ENCODE results near the gene LRRK1. TPM values are rescaled to one million over a fixed set of nuclear protein-coding genes. Genes with fewer than 3 reads are reported as not detected.

The LRRK1 gene
- total RNA-seq, 1 donor from 2014 or later = 6.6 TPM

GRCh38 chr15:101003081-101003480 lies 83.9 kb downstream of the LRRK1 start:
- DNase-seq (ENCODE audit: low read depth) = no peak

GRCh38 chr15:101003706-101004105 lies 84.5 kb downstream of the LRRK1 start:
- H3K4me3 ChIP-seq (ENCODE audit: low read depth, low read length) = no peak overlapping the region
- H3K27me3 ChIP-seq (ENCODE audit: control insufficient read depth, insufficient read depth, low read length) = no peaks in the 10 kb centered on the region
- DNase-seq (ENCODE audit: low read depth) = no peak
- no peak for TF ChIP-seq CTCF (IDR thresholded peaks at IDR 0.05; ENCODE audit: insufficient read depth, low read length, poor library complexity, severe bottlenecking)
- H3K36me3 ChIP-seq (ENCODE audit: control insufficient read depth, insufficient read depth, low read length) = peaks cover 2% of the 10 kb centered on the region

More at GRCh38 chr15:101003081-101003480, 83.9 kb downstream of the LRRK1 start:
- H3K27me3 ChIP-seq (ENCODE audit: control insufficient read depth, insufficient read depth, low read length) = no peaks in the 10 kb centered on the region
- H3K4me3 ChIP-seq (ENCODE audit: low read depth, low read length) = no peak overlapping the region
- no peak for TF ChIP-seq CTCF (IDR thresholded peaks at IDR 0.05; ENCODE audit: insufficient read depth, low read length, poor library complexity, severe bottlenecking)
- H3K36me3 ChIP-seq (ENCODE audit: control insufficient read depth, insufficient read depth, low read length) = peaks cover 2% of the 10 kb centered on the region

GRCh38 chr15:101004500-101004899 lies 85.3 kb downstream of the LRRK1 start:
- TF ChIP-seq CTCF (IDR thresholded peaks at IDR 0.05; ENCODE audit: insufficient read depth, low read length, poor library complexity, severe bottlenecking) = no peak
- no peaks in the 10 kb centered on the region for H3K27me3 ChIP-seq (ENCODE audit: control insufficient read depth, insufficient read depth, low read length)
- no peak overlapping the region for H3K4me3 ChIP-seq (ENCODE audit: low read depth, low read length)
- DNase-seq (ENCODE audit: low read depth) = no peak
- H3K36me3 ChIP-seq (ENCODE audit: control insufficient read depth, insufficient read depth, low read length) = peaks cover 2% of the 10 kb centered on the region

GRCh38 chr15:101004986-101005747 lies 86.0 kb downstream of the LRRK1 start:
- peaks cover 3% of the 10 kb centered on the region for H3K36me3 ChIP-seq (ENCODE audit: control insufficient read depth, insufficient read depth, low read length)
- H3K27me3 ChIP-seq (ENCODE audit: control insufficient read depth, insufficient read depth, low read length) = no peaks in the 10 kb centered on the region
- no peak for TF ChIP-seq CTCF (IDR thresholded peaks at IDR 0.05; ENCODE audit: insufficient read depth, low read length, poor library complexity, severe bottlenecking)
- no peak for DNase-seq (ENCODE audit: low read depth)
- no peak overlapping the region for H3K4me3 ChIP-seq (ENCODE audit: low read depth, low read length)

GRCh38 chr15:101006931-101007691 lies 88.0 kb downstream of the LRRK1 start:
- peak; percentile 21 for DNase-seq (ENCODE audit: low read depth)
- TF ChIP-seq CTCF (IDR thresholded peaks at IDR 0.05; ENCODE audit: insufficient read depth, low read length, poor library complexity, severe bottlenecking) = peak; percentile 87
- Histone ChIP-seq H3K4me3 (ENCODE audit: low read depth, low read length) (no peak overlapping the region), H3K27me3 (ENCODE audit: control insufficient read depth, insufficient read depth, low read length) (no peaks in the 10 kb centered on the region), H3K36me3 (ENCODE audit: control insufficient read depth, insufficient read depth, low read length) (peaks cover 3% of the 10 kb centered on the region)

Data from kidney epithelial cell (primary cell).